Activated B cell treated with CpG ODN at 0.5 μM for 24 hours (primary cell): ENCODE results near the gene HOXD9. TPM values are rescaled to one million over a fixed set of nuclear protein-coding genes. Genes with fewer than 3 reads are reported as not detected.

ENCODE experiments used
- ATAC-seq: fragments of 200-7000 bp; cut with Tn5 transposase; one replicate; pipeline ENCODE4 v1.10.0; 2021; ENCODE audit warnings: low read depth, mild to moderate bottlenecking, moderate library complexity
- CTCF ChIA-PET: fragments of 350-600 bp; sonication (Branson Sonifier 250); formaldehyde crosslinking; loops from one replicate; lab custom pipeline; 2021; ENCODE audit warnings: antibody characterized with exemption; lab: Charles Lee
- POLR2A ChIA-PET: fragments of 350-600 bp; sonication (Branson Sonifier 250); formaldehyde crosslinking; loops from one replicate; lab custom pipeline; 2021; ENCODE audit warnings: antibody characterized with exemption; lab: Charles Lee
- DNase-seq: peaks from one replicate; pipeline ENCODE4 v3.0.0; 2022
- H3K27ac Mint-ChIP-seq: one replicate; pipeline ENCODE4 v1.8.0; 2020; ENCODE audit warnings: mixed read lengths
- H3K27me3 Mint-ChIP-seq: one replicate; pipeline ENCODE4 v1.8.0; 2021; ENCODE audit warnings: mixed read lengths
- H3K36me3 Mint-ChIP-seq: one replicate; pipeline ENCODE4 v1.8.0; 2021; ENCODE audit warnings: low read depth, mixed read lengths
- H3K4me1 Mint-ChIP-seq: one replicate; pipeline ENCODE4 v1.8.0; 2021; ENCODE audit warnings: mixed read lengths
- H3K4me3 Mint-ChIP-seq: one replicate; pipeline ENCODE4 v1.8.0; 2020; ENCODE audit warnings: mild to moderate bottlenecking, mixed read lengths
- H3K9me3 Mint-ChIP-seq: one replicate; pipeline ENCODE4 v1.8.0; 2020; ENCODE audit warnings: mixed read lengths
- CTCF ChIP-seq: fragments of 200-600 bp; IDR thresholded peaks from one replicate; pipeline ENCODE4 v1.8.0; 2022; ENCODE audit warnings: antibody characterized with exemption, mild to moderate bottlenecking
- intact Hi-C: fragments of 100-400 bp; cut with micrococcal nuclease; formaldehyde crosslinking; loops from one replicate; pipeline ENCODE4 v1.15.1; 2024
- total RNA-seq: library from RNA; stranded (reverse); gene quantifications from 2 replicates; pipeline ENCODE4 v1.2.3, GENCODE V29; 2022

HOXD9 gene
- total RNA-seq, 1 donor from 2014 or later: not detected

- Mint-ChIP-seq H3K27ac (no peak overlapping the region), H3K27me3 (peaks cover 66% of the 10 kb centered on the region), H3K4me1 (peaks cover 7% of the 10 kb centered on the region), H3K4me3 (no peak overlapping the region), H3K36me3 (no peaks in the 10 kb centered on the region), H3K9me3 (no peaks in the 10 kb centered on the region)
- POLR2A ChIA-PET: no interaction called here
- ATAC-seq: no peak
- intact Hi-C loops: loop anchor here (2.0 kb wide), 1 partner anchor 27 kb away; no protein-coding TSS in a partner anchor
- CTCF ChIA-PET: no interaction called here
- no peak for TF ChIP-seq CTCF
- DNase-seq: no peak
These were observed 10.6 kb upstream of the HOXD9 start for GRCh38 chr2:176111846-176112374.

GRCh38 chr2:176112375-176113302 is 9.9 kb upstream of the HOXD9 start:
- Mint-ChIP-seq H3K27me3 (peaks cover 67% of the 10 kb centered on the region), H3K4me3 (no peak overlapping the region), H3K27ac (no peak overlapping the region), H3K9me3 (no peaks in the 10 kb centered on the region), H3K4me1 (peaks cover 4% of the 10 kb centered on the region), H3K36me3 (no peaks in the 10 kb centered on the region)
- CTCF ChIA-PET: no interaction called here
- no peak for TF ChIP-seq CTCF
- ATAC-seq (no peak), DNase-seq (no peak)
- POLR2A ChIA-PET: no interaction called here
- intact Hi-C loops: no loop called here

GRCh38 chr2:176114120-176114929 is 8.2 kb upstream of the HOXD9 start:
- Mint-ChIP-seq H3K27me3 (peaks cover 73% of the 10 kb centered on the region), H3K4me3 (no peak overlapping the region), H3K4me1 (peaks cover 6% of the 10 kb centered on the region), H3K36me3 (no peaks in the 10 kb centered on the region), H3K27ac (no peak overlapping the region), H3K9me3 (no peaks in the 10 kb centered on the region)
- DNase-seq: no peak
- no peak for TF ChIP-seq CTCF
- no peak for ATAC-seq
- intact Hi-C loops: no loop called here
- POLR2A ChIA-PET: interaction anchor here (0.5 kb wide), 1 partner anchor 857 kb away, joined by 3 read pairs; no protein-coding TSS in a partner anchor
- CTCF ChIA-PET: no interaction called here

GRCh38 chr2:176114930-176115625 is 7.4 kb upstream of the HOXD9 start:
- ChIA-PET CTCF (no interaction called here), POLR2A (interaction anchor here (0.5 kb wide), 1 partner anchor 858 kb away, joined by 3 read pairs; no protein-coding TSS in a partner anchor)
- H3K27me3 Mint-ChIP-seq: peaks cover 74% of the 10 kb centered on the region
- H3K4me3 Mint-ChIP-seq: no peak overlapping the region
- H3K36me3 Mint-ChIP-seq: no peaks in the 10 kb centered on the region
- TF ChIP-seq CTCF: no peak
- H3K4me1 Mint-ChIP-seq: peaks cover 6% of the 10 kb centered on the region
- no peak for ATAC-seq
- no peaks in the 10 kb centered on the region for H3K9me3 Mint-ChIP-seq
- no peak for DNase-seq
- H3K27ac Mint-ChIP-seq: no peak overlapping the region
- intact Hi-C loops: no loop called here
